GM12878 (cell line): ENCODE data around the gene LIN37. TPM values are rescaled to one million over a fixed set of nuclear protein-coding genes. Genes with fewer than 3 reads are reported as not detected.
A peak's percentile ranks its signal among the peaks of the same experiment; 100 is the strongest.

Source experiments
- CBFB ChIP-seq: IDR thresholded peaks from 2 replicates; pipeline ENCODE4 v1.6.1; 2016; ENCODE audit warnings: antibody characterized with exemption, low read depth
- IKZF1 ChIP-seq: fragments of 450-650 bp; conservative IDR thresholded peaks from 2 replicates; pipeline ENCODE4 v1.6.1; 2017; ENCODE audit warnings: antibody characterized with exemption, mild to moderate bottlenecking
- POLR2A ChIP-seq: IDR thresholded peaks from 2 replicates; pipeline ENCODE4 v1.6.1; 2011; ENCODE audit warnings: low read depth, mild to moderate bottlenecking, low read length
- polyA plus RNA-seq, 11 experiments: library from polyadenylated mRNA; depleted of rRNA in 4 of 11; unstranded in 6 of 11; stranded (reverse) in 5 of 11; fragments of >200 nt; fragmentation: Nextera tagmentation in 4 of 11; fragmentation: Illumina TruSeq in 1 of 11; extraction: Ambion mirVana in 4 of 11; extraction: Trizol in 1 of 11; gene quantifications; 1 replicate in 1 of 11; 2 replicates in 10 of 11; pipeline versions ENCODE4 v1.2.1 to v1.2.3, GENCODE V29; 2011 to 2016; ENCODE audit warnings: inconsistent platforms in 2 of 11, missing spikeins in 2 of 11, low read depth in 1 of 11
- total RNA-seq, 4 experiments: library from RNA; depleted of rRNA in 3 of 4; stranded (reverse); fragments of >200 nt in 3 of 4; fragmentation: Illumina TruSeq in 1 of 4; extraction: Trizol in 1 of 4; gene quantifications; 2 replicates each; pipeline versions ENCODE4 v1.2.1 to v1.2.3, GENCODE V29; 2013 to 2021
- TF ChIP-seq, protein P1 (sequence below): fragments of 450-650 bp; IDR thresholded peaks from 2 replicates; pipeline ENCODE4 v1.6.1; 2018; ENCODE audit warnings: mild to moderate bottlenecking, low read depth, moderate library complexity; ENCODE audit not compliant: partially characterized antibody
- TF ChIP-seq, protein P2 (sequence below): IDR thresholded peaks from 2 replicates; pipeline ENCODE4 v1.6.1; 2011; ENCODE audit warnings: borderline replicate concordance, low read depth, mild to moderate bottlenecking, moderate library complexity, low read length; ENCODE audit not compliant: insufficient read depth, poor library complexity, severe bottlenecking
- TF ChIP-seq, protein P3 (sequence below): fragments of 450-650 bp; conservative IDR thresholded peaks from 2 replicates; pipeline ENCODE4 v1.6.1; 2017; ENCODE audit warnings: mild to moderate bottlenecking, moderate library complexity
- TF ChIP-seq, protein P4 (sequence below): fragments of 450-650 bp; IDR thresholded peaks from 2 replicates; pipeline ENCODE4 v1.6.1; 2017; ENCODE audit warnings: mild to moderate bottlenecking, moderate library complexity
- TF ChIP-seq, protein P5 (sequence below): fragments of 450-650 bp; formaldehyde crosslinking; IDR thresholded peaks from 2 replicates; pipeline ENCODE4 v1.4.0; 2022; ENCODE audit warnings: mild to moderate bottlenecking, moderate library complexity
- TF ChIP-seq, protein P6 (sequence below): fragments of 450-650 bp; IDR thresholded peaks from 2 replicates; pipeline ENCODE4 v1.6.1; 2017; ENCODE audit warnings: mild to moderate bottlenecking, moderate library complexity

LIN37 gene
- total and polyA plus RNA-seq, 10 of the 15 experiments (the other 5 are each of a cell fraction or from before 2014, with no cell fraction given), result 0.69 to 11.9 (median 7.6) TPM

DNA sequence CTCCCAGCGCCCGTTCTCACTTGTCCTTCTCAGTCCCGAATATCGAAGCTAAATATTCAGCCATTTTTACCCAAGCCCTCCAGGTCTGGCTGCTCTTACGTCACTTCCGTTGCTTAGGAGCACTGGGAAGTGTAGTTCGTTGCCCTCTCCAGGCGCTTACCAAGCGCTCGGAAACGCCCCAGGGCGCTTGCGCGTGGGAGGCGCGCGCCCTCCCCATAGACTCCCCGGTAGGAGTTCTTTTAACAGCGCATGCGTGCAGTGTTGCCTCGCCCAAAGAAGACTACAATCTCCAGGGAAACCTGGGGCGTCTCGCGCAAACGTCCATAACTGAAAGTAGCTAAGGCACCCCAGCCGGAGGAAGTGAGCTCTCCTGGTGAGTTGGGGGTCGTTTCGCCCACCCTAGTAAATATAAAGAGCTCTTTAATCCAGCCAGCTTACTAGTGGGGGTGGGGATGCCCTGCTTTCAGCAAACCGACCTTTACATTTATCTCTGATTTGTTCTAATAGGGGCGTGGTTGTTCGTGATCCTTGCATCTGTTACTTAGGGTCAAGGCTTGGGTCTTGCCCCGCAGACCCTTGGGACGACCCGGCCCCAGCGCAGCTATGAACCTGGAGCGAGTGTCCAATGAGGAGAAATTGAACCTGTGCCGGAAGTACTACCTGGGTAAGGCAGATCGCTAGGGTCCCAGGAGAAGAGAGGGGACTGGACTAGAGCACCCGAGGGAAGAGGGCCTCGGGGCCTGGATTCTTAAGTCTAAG, 2.9 kb upstream of the LIN37 start, which contains the start of the genes PSENEN and U2AF1L4 (continued):
- TF ChIP-seq, protein P1, sequence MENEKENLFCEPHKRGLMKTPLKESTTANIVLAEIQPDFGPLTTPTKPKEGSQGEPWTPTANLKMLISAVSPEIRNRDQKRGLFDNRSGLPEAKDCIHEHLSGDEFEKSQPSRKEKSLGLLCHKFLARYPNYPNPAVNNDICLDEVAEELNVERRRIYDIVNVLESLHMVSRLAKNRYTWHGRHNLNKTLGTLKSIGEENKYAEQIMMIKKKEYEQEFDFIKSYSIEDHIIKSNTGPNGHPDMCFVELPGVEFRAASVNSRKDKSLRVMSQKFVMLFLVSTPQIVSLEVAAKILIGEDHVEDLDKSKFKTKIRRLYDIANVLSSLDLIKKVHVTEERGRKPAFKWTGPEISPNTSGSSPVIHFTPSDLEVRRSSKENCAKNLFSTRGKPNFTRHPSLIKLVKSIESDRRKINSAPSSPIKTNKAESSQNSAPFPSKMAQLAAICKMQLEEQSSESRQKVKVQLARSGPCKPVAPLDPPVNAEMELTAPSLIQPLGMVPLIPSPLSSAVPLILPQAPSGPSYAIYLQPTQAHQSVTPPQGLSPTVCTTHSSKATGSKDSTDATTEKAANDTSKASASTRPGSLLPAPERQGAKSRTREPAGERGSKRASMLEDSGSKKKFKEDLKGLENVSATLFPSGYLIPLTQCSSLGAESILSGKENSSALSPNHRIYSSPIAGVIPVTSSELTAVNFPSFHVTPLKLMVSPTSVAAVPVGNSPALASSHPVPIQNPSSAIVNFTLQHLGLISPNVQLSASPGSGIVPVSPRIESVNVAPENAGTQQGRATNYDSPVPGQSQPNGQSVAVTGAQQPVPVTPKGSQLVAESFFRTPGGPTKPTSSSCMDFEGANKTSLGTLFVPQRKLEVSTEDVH, result no peak
- TF ChIP-seq, protein P2, sequence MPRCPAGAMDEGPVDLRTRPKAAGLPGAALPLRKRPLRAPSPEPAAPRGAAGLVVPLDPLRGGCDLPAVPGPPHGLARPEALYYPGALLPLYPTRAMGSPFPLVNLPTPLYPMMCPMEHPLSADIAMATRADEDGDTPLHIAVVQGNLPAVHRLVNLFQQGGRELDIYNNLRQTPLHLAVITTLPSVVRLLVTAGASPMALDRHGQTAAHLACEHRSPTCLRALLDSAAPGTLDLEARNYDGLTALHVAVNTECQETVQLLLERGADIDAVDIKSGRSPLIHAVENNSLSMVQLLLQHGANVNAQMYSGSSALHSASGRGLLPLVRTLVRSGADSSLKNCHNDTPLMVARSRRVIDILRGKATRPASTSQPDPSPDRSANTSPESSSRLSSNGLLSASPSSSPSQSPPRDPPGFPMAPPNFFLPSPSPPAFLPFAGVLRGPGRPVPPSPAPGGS, result no peak
- TF ChIP-seq, protein P3, sequence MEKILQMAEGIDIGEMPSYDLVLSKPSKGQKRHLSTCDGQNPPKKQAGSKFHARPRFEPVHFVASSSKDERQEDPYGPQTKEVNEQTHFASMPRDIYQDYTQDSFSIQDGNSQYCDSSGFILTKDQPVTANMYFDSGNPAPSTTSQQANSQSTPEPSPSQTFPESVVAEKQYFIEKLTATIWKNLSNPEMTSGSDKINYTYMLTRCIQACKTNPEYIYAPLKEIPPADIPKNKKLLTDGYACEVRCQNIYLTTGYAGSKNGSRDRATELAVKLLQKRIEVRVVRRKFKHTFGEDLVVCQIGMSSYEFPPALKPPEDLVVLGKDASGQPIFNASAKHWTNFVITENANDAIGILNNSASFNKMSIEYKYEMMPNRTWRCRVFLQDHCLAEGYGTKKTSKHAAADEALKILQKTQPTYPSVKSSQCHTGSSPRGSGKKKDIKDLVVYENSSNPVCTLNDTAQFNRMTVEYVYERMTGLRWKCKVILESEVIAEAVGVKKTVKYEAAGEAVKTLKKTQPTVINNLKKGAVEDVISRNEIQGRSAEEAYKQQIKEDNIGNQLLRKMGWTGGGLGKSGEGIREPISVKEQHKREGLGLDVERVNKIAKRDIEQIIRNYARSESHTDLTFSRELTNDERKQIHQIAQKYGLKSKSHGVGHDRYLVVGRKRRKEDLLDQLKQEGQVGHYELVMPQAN, result peak; percentile 85
- TF ChIP-seq, protein P4, sequence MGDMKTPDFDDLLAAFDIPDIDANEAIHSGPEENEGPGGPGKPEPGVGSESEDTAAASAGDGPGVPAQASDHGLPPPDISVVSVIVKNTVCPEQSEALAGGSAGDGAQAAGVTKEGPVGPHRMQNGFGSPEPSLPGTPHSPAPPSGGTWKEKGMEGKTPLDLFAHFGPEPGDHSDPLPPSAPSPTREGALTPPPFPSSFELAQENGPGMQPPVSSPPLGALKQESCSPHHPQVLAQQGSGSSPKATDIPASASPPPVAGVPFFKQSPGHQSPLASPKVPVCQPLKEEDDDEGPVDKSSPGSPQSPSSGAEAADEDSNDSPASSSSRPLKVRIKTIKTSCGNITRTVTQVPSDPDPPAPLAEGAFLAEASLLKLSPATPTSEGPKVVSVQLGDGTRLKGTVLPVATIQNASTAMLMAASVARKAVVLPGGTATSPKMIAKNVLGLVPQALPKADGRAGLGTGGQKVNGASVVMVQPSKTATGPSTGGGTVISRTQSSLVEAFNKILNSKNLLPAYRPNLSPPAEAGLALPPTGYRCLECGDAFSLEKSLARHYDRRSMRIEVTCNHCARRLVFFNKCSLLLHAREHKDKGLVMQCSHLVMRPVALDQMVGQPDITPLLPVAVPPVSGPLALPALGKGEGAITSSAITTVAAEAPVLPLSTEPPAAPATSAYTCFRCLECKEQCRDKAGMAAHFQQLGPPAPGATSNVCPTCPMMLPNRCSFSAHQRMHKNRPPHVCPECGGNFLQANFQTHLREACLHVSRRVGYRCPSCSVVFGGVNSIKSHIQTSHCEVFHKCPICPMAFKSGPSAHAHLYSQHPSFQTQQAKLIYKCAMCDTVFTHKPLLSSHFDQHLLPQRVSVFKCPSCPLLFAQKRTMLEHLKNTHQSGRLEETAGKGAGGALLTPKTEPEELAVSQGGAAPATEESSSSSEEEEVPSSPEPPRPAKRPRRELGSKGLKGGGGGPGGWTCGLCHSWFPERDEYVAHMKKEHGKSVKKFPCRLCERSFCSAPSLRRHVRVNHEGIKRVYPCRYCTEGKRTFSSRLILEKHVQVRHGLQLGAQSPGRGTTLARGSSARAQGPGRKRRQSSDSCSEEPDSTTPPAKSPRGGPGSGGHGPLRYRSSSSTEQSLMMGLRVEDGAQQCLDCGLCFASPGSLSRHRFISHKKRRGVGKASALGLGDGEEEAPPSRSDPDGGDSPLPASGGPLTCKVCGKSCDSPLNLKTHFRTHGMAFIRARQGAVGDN, result no peak
- TF ChIP-seq CBFB (no peak), IKZF1 (peak; percentile 97), POLR2A (no peak)
- TF ChIP-seq, protein P5, sequence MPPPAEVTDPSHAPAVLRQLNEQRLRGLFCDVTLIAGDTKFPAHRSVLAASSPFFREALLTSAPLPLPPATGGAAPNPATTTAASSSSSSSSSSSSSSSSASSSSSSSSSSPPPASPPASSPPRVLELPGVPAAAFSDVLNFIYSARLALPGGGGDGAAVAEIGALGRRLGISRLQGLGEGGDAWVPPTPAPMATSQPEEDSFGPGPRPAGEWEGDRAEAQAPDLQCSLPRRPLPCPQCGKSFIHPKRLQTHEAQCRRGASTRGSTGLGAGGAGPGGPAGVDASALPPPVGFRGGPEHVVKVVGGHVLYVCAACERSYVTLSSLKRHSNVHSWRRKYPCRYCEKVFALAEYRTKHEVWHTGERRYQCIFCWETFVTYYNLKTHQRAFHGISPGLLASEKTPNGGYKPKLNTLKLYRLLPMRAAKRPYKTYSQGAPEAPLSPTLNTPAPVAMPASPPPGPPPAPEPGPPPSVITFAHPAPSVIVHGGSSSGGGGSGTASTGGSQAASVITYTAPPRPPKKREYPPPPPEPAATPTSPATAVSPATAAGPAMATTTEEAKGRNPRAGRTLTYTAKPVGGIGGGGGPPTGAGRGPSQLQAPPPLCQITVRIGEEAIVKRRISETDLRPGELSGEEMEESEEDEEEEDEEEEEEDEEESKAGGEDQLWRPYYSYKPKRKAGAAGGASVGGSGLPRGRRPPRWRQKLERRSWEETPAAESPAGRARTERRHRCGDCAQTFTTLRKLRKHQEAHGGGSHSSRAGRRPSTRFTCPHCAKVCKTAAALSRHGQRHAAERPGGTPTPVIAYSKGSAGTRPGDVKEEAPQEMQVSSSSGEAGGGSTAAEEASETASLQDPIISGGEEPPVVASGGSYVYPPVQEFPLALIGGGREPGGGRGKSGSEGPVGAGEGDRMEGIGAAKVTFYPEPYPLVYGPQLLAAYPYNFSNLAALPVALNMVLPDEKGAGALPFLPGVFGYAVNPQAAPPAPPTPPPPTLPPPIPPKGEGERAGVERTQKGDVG (CRISPR knock-in tag), result no peak
- TF ChIP-seq, protein P6, sequence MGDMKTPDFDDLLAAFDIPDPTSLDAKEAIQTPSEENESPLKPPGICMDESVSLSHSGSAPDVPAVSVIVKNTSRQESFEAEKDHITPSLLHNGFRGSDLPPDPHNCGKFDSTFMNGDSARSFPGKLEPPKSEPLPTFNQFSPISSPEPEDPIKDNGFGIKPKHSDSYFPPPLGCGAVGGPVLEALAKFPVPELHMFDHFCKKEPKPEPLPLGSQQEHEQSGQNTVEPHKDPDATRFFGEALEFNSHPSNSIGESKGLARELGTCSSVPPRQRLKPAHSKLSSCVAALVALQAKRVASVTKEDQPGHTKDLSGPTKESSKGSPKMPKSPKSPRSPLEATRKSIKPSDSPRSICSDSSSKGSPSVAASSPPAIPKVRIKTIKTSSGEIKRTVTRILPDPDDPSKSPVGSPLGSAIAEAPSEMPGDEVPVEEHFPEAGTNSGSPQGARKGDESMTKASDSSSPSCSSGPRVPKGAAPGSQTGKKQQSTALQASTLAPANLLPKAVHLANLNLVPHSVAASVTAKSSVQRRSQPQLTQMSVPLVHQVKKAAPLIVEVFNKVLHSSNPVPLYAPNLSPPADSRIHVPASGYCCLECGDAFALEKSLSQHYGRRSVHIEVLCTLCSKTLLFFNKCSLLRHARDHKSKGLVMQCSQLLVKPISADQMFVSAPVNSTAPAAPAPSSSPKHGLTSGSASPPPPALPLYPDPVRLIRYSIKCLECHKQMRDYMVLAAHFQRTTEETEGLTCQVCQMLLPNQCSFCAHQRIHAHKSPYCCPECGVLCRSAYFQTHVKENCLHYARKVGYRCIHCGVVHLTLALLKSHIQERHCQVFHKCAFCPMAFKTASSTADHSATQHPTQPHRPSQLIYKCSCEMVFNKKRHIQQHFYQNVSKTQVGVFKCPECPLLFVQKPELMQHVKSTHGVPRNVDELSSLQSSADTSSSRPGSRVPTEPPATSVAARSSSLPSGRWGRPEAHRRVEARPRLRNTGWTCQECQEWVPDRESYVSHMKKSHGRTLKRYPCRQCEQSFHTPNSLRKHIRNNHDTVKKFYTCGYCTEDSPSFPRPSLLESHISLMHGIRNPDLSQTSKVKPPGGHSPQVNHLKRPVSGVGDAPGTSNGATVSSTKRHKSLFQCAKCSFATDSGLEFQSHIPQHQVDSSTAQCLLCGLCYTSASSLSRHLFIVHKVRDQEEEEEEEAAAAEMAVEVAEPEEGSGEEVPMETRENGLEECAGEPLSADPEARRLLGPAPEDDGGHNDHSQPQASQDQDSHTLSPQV, result no peak
